SK-N-SH (cell line): ENCODE results near the gene TFEB. TPM values are rescaled to one million over a fixed set of nuclear protein-coding genes. Genes with fewer than 3 reads are reported as not detected.
A peak's percentile ranks its signal among the peaks of the same experiment; 100 is the strongest.

Experiments
- CTCF ChIA-PET: fragments of 300-600, 350-600 bp; formaldehyde crosslinking; extraction: SDS; loops from one replicate; lab custom pipeline; 2021; lab: Yijun Ruan, JAX
- POLR2A ChIA-PET: fragments of 350-600 bp; sonication (Branson Sonifier 250); formaldehyde crosslinking; extraction: SDS; loops from one replicate; lab custom pipeline; 2020; ENCODE audit warnings: antibody characterized with exemption, inconsistent platforms; lab: Yijun Ruan, JAX
- DNase-seq: peaks from one replicate; pipeline ENCODE4 v3.0.0; 2012
- H2AFZ ChIP-seq: fragments of 200-600 bp; sonication (generic); 2 replicates; pipeline ENCODE4 v1.8.1; 2016; ENCODE audit warnings: antibody characterized with exemption, mild to moderate bottlenecking, low read depth
- H3F3A ChIP-seq: fragments of 200-600 bp; sonication (generic); replicated peaks from 2 replicates; pipeline ENCODE3; 2016; ENCODE audit warnings: antibody characterized with exemption, mild to moderate bottlenecking; ENCODE audit not compliant: insufficient read depth
- H3K27ac ChIP-seq, 2 experiments: fragments of 200-500 bp in 1 of 2; fragments of 200-600 bp in 1 of 2; sonication (Bioruptor generic) in 1 of 2; sonication (generic), shearing (Covaris generic) in 1 of 2; 2 replicates each; pipeline versions ENCODE4 v1.5.1 to v1.6.1; 2014 to 2016; ENCODE audit warnings: low read depth in 2 of 2, inconsistent platforms in 1 of 2, low read length in 1 of 2, mild to moderate bottlenecking in 1 of 2, mixed read lengths in 1 of 2
- H3K27me3 ChIP-seq: fragments of 200-600 bp; sonication (generic), shearing (Covaris generic); 2 replicates; pipeline ENCODE4 v1.6.1; 2016; ENCODE audit warnings: mixed run types; ENCODE audit not compliant: insufficient read depth
- H3K36me3 ChIP-seq, 2 experiments: fragments of 200-500 bp in 1 of 2; fragments of 200-600 bp in 1 of 2; sonication (Bioruptor generic) in 1 of 2; sonication (generic) in 1 of 2; replicated peaks in 1 of 2; 2 replicates each; pipeline versions ENCODE3 to v1.5.1; 2014 to 2016; ENCODE audit warnings: low read length in 1 of 2, mild to moderate bottlenecking in 1 of 2; ENCODE audit not compliant: insufficient read depth in 2 of 2, control insufficient read depth in 1 of 2
- H3K4me1 ChIP-seq, 2 experiments: fragments of 200-500 bp in 1 of 2; fragments of 200-600 bp in 1 of 2; sonication (Bioruptor generic) in 1 of 2; sonication (generic), shearing (Covaris generic) in 1 of 2; 2 replicates each; pipeline versions ENCODE4 v1.5.1 to v1.6.1; 2014 to 2016; ENCODE audit warnings: low read depth in 1 of 2, low read length in 1 of 2, mixed run types in 1 of 2; ENCODE audit not compliant: insufficient read depth in 2 of 2, control insufficient read depth in 1 of 2
- H3K4me2 ChIP-seq: fragments of 200-600 bp; sonication (generic), shearing (Covaris generic); 2 replicates; pipeline ENCODE4 v1.6.1; 2017; ENCODE audit warnings: mixed run types
- H3K4me3 ChIP-seq, 2 experiments: fragments of 200-500 bp in 1 of 2; fragments of 200-600 bp in 1 of 2; sonication (Bioruptor generic) in 1 of 2; sonication (generic), shearing (Covaris generic) in 1 of 2; 2 replicates each; pipeline versions ENCODE4 v1.5.1 to v1.8.1; 2014 to 2016; ENCODE audit warnings: low read depth in 2 of 2, inconsistent platforms in 1 of 2, low read length in 1 of 2, mild to moderate bottlenecking in 1 of 2, mixed read lengths in 1 of 2, moderate library complexity in 1 of 2
- H3K79me2 ChIP-seq: fragments of 200-600 bp; sonication (generic); 2 replicates; pipeline ENCODE4 v1.8.1; 2017; ENCODE audit warnings: mild to moderate bottlenecking; ENCODE audit not compliant: insufficient read depth
- H3K9ac ChIP-seq: fragments of 200-600 bp; sonication (generic); 2 replicates; pipeline ENCODE4 v1.6.1; 2017; ENCODE audit warnings: mixed run types
- H3K9me2 ChIP-seq: fragments of 200-600 bp; sonication (generic); 2 replicates; pipeline ENCODE4 v1.6.1; 2017; ENCODE audit warnings: mixed run types
- H3K9me3 ChIP-seq: fragments of 200-600 bp; sonication (generic); 2 replicates; pipeline ENCODE4 v1.6.1; 2017; ENCODE audit warnings: mixed run types, mild to moderate bottlenecking, moderate library complexity
- H4K20me1 ChIP-seq: fragments of 200-600 bp; sonication (generic); 2 replicates; pipeline ENCODE4 v1.6.1; 2017; ENCODE audit warnings: mild to moderate bottlenecking, mixed run types; ENCODE audit not compliant: insufficient read depth
- CHD2 ChIP-seq: fragments of 150-350 bp; IDR thresholded peaks from 2 replicates; pipeline ENCODE4 v1.6.1; 2018; ENCODE audit warnings: low read length; ENCODE audit not compliant: partially characterized antibody
- FOSL2 ChIP-seq: IDR thresholded peaks from 2 replicates; pipeline ENCODE4 v1.4.0; 2012; ENCODE audit warnings: low read depth, mild to moderate bottlenecking, moderate library complexity, borderline replicate concordance
- GATA2 ChIP-seq: sonication (generic); formaldehyde crosslinking; IDR thresholded peaks from 2 replicates; pipeline ENCODE4 v1.5.0; 2020; ENCODE audit warnings: mild to moderate bottlenecking, missing genetic modification reagents
- JUND ChIP-seq: IDR thresholded peaks from 2 replicates; pipeline ENCODE4 v1.4.0; 2012
- NFIC ChIP-seq: IDR thresholded peaks from 2 replicates; pipeline ENCODE4 v1.4.0; 2012; ENCODE audit warnings: borderline replicate concordance
- POLR2AphosphoS5 ChIP-seq: IDR thresholded peaks from 2 replicates; pipeline ENCODE4 v1.6.1; 2012; ENCODE audit warnings: low read depth, low read length
- RCOR1 ChIP-seq: fragments of 150-350 bp; IDR thresholded peaks from 2 replicates; pipeline ENCODE4 v1.6.1; 2017; ENCODE audit warnings: antibody characterized with exemption, low read length
- SIN3A ChIP-seq: IDR thresholded peaks from 2 replicates; pipeline ENCODE4 v1.6.1; 2012; ENCODE audit warnings: low read depth, mild to moderate bottlenecking, low read length, moderate library complexity, borderline replicate concordance
- WGBS: methylation state at CpG from one replicate; pipeline ENCODE4 v1.1.6; 2017; ENCODE audit warnings: low lambda C conversion rate; 5-methylcytosine and 5-hydroxymethylcytosine counted together
- polyA plus RNA-seq, 3 experiments: library from polyadenylated mRNA; depleted of rRNA; stranded (reverse); fragments of >200 nt; gene quantifications; 2 replicates each; pipeline ENCODE4 v1.2.3, GENCODE V29; 2012
- small RNA-seq, 7 experiments: library from RNA; depleted of rRNA; stranded (forward); fragments of <200 nt; gene quantifications; one replicate each; pipeline ENCODE3, GENCODE V24; 2012
- TF ChIP-seq, protein P1 (sequence below): IDR thresholded peaks from 2 replicates; pipeline ENCODE4 v1.4.0; 2012; ENCODE audit warnings: low read depth, borderline replicate concordance
- TF ChIP-seq, protein P2 (sequence below): fragments of 150-350 bp; IDR thresholded peaks from 2 replicates; pipeline ENCODE4 v1.6.1; 2016; ENCODE audit warnings: mild to moderate bottlenecking, low read depth, low read length
- TF ChIP-seq, protein P3 (sequence below): IDR thresholded peaks from 2 replicates; pipeline ENCODE4; 2012

Gene TFEB
- polyA plus RNA-seq, 1 of the 3 experiments (the other 2 are of a cell fraction), result 6.2 TPM

DNA sequence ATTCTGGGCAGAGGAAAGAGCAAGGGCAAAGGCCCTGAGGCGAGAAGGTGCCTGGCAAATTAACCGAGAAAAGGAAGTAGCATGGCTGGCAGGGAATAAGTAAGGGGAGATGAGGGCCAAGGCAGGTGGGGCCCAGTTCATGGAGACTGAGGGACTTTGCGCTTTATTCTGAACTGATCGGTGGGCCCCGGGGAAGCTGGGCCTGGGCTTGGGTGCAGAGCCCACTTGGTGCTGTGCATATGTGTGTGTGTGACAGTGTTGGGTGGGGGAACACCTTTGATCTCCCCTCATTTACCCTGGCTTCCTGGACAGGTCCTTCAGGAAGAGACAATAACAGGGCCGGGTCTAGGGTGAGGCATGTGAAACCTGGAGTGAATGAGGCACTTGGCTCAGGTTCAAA, 100.0 kb downstream of the TFEB start (continued):
- TF ChIP-seq, protein P1, sequence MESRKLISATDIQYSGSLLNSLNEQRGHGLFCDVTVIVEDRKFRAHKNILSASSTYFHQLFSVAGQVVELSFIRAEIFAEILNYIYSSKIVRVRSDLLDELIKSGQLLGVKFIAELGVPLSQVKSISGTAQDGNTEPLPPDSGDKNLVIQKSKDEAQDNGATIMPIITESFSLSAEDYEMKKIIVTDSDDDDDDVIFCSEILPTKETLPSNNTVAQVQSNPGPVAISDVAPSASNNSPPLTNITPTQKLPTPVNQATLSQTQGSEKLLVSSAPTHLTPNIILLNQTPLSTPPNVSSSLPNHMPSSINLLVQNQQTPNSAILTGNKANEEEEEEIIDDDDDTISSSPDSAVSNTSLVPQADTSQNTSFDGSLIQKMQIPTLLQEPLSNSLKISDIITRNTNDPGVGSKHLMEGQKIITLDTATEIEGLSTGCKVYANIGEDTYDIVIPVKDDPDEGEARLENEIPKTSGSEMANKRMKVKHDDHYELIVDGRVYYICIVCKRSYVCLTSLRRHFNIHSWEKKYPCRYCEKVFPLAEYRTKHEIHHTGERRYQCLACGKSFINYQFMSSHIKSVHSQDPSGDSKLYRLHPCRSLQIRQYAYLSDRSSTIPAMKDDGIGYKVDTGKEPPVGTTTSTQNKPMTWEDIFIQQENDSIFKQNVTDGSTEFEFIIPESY, result no peak
- no peak for TF ChIP-seq NFIC
- TF ChIP-seq, all 33 proteins: peak for 0

DNA sequence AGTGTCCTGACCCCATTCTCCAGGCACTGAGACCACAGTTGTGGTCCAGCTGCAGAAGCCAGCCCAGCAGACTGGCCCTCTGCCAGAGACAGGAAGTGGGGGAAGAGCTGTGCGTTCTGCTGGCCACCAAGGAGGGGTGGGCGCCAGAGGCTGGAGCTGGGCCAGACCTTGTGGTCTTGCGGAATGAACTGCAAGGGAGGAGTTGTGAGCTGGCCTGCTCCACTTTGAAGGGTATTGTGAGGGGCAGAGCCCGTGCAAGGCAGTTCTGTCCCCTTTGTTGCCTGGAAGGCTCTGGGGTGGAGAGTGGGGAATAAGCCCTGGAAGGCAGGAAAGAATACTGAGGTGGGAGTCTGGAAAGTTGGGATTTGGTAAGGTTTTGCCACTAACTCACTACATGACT, 100.8 kb downstream of the TFEB start:
- 0 out of 2 replicates have a peak overlapping the region, but pooled peaks have one; percentile 3 for H2AFZ ChIP-seq
- 17% methylated on average over 4 of the region's 4 CpGs for WGBS
- H4K20me1 ChIP-seq, result no peaks in the 10 kb centered on the region
- no peaks in the 10 kb centered on the region for H3K9me3 ChIP-seq
- peaks cover 5% of the 10 kb centered on the region; the same call in 1 of the 2 replicates for H3K27me3 ChIP-seq
- POLR2A ChIA-PET, result no interaction called here
- H3K79me2 ChIP-seq, result no peaks in the 10 kb centered on the region
- H3K9me2 ChIP-seq, result no peaks in the 10 kb centered on the region
- no peak overlapping the region for H3K4me2 ChIP-seq
- no peaks in the 10 kb centered on the region for H3F3A ChIP-seq
- TF ChIP-seq RCOR1 (peak; percentile 57; the same call in 1 of the 2 replicates), POLR2AphosphoS5 (no peak), NFIC (peak; percentile 52; the same call in 1 of the 2 replicates), FOSL2 (no peak), JUND (no peak), GATA2 (no peak), SIN3A (no peak), CHD2 (peak; percentile 63)
- TF ChIP-seq, protein P2, sequence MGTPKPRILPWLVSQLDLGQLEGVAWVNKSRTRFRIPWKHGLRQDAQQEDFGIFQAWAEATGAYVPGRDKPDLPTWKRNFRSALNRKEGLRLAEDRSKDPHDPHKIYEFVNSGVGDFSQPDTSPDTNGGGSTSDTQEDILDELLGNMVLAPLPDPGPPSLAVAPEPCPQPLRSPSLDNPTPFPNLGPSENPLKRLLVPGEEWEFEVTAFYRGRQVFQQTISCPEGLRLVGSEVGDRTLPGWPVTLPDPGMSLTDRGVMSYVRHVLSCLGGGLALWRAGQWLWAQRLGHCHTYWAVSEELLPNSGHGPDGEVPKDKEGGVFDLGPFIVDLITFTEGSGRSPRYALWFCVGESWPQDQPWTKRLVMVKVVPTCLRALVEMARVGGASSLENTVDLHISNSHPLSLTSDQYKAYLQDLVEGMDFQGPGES, result no peak
- TF ChIP-seq, protein P3, sequence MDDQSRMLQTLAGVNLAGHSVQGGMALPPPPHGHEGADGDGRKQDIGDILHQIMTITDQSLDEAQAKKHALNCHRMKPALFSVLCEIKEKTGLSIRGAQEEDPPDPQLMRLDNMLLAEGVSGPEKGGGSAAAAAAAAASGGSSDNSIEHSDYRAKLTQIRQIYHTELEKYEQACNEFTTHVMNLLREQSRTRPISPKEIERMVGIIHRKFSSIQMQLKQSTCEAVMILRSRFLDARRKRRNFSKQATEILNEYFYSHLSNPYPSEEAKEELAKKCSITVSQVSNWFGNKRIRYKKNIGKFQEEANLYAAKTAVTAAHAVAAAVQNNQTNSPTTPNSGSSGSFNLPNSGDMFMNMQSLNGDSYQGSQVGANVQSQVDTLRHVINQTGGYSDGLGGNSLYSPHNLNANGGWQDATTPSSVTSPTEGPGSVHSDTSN, result no peak
- DNase-seq, result peak; percentile 90
- no peak overlapping the region for H3K9ac ChIP-seq
- H3K4me3 ChIP-seq, result no peak overlapping the region
- no peaks in the 10 kb centered on the region for H3K36me3 ChIP-seq
- CTCF ChIA-PET, result interaction anchor here (0.8 to 2.3 kb wide), 7 partner anchors 9 to 267 kb away, joined by 3 to 17 read pairs (median 4); partner anchors contain the start of gene TOMM6
- peak overlapping the region in 1 of 2 experiments; percentile 7; a peak in 2 of 4 replicates for H3K27ac ChIP-seq
- H3K4me1 ChIP-seq, result peaks cover 0 to 29% of the 10 kb centered on the region in 2 experiments; a peak in 1 of 4 replicates

Small RNAs within 50 kb of the gene (small RNA-seq; reads per million reads assigned to genes)
- 0 reads per million in 7 experiments for gene AL365205.3

Other genes starting within 250 kb of the TFEB start
- gene FOXP4, start 189.2 kb downstream of the TFEB start, polyA plus RNA-seq (2012; rRNA removed), result 2.5 and 7.3 TPM in 2 replicates
- 6.3 and 7.0 TPM in 2 replicates for gene MDFI, start 97.1 kb downstream of the TFEB start, polyA plus RNA-seq (2012; rRNA removed)
- not detected in 2 replicates for gene PGC, start 11.8 kb upstream of the TFEB start, polyA plus RNA-seq (2012; rRNA removed)
- 7.5 and 8.6 TPM in 2 replicates for gene FRS3, start 44.3 kb upstream of the TFEB start, polyA plus RNA-seq (2012; rRNA removed)
- gene PRICKLE4, start 45.2 kb upstream of the TFEB start, polyA plus RNA-seq (2012; rRNA removed), result 3.9 and 5.0 TPM in 2 replicates
- 493 and 565 TPM in 2 replicates for gene TOMM6, start 52.1 kb upstream of the TFEB start, polyA plus RNA-seq (2012; rRNA removed)
- 2.4 and 3.7 TPM in 2 replicates for gene USP49, start 159.8 kb upstream of the TFEB start, polyA plus RNA-seq (2012; rRNA removed)
- 25.1 and 29.6 TPM in 2 replicates for gene MED20, start 185.5 kb upstream of the TFEB start, polyA plus RNA-seq (2012; rRNA removed)
- 31.1 and 56.0 TPM in 2 replicates for gene BYSL, start 185.9 kb upstream of the TFEB start, polyA plus RNA-seq (2012; rRNA removed)
- gene CCND3, start 206.2 kb upstream of the TFEB start, polyA plus RNA-seq (2012; rRNA removed), result 22.4 and 26.6 TPM in 2 replicates